Endothelial cell of umbilical vein (primary cell): ENCODE measurements around the gene PIGZ. TPM values are rescaled to one million over a fixed set of nuclear protein-coding genes. Genes with fewer than 3 reads are reported as not detected.

Experiments
- BruUV-seq: library from RNA; stranded (reverse); fragments of 400-500 nt; replicated peaks from 2 replicates; lab custom pipeline; 2021; lab: Mats Ljungman, UMichigan
- CTCF ChIA-PET: fragments of 300-600, 350-600 bp; sonication (Branson Sonifier 250); formaldehyde crosslinking; loops from one replicate; lab custom pipeline; 2021; ENCODE audit warnings: antibody characterized with exemption, inconsistent platforms; lab: Charles Lee
- POLR2A ChIA-PET: fragments of 300-600, 350-600 bp; sonication (Branson Sonifier 250); formaldehyde crosslinking; loops from one replicate; lab custom pipeline; 2021; ENCODE audit warnings: antibody characterized with exemption, inconsistent platforms; lab: Charles Lee
- DNase-seq: peaks from one replicate; pipeline ENCODE4 v3.0.0-alpha.2; 2011; ENCODE audit warnings: low read depth, low spot score
- FAIRE-seq: peaks from 2 replicates; lab custom pipeline; 2011; peaks lifted over from hg19 to GRCh38; lab: Jason Lieb, UNC
- H2AFZ ChIP-seq: 2 replicates; pipeline ENCODE4 v1.6.0; 2012; ENCODE audit warnings: low read depth, low read length, control low read depth, inconsistent platforms
- H3K27ac ChIP-seq: 2 replicates; pipeline ENCODE4 v1.5.1; 2011; ENCODE audit warnings: low read depth, mild to moderate bottlenecking, control low read depth, low read length, moderate library complexity; ENCODE audit not compliant: insufficient read depth
- H3K27me3 ChIP-seq, 2 experiments: 2 replicates each; pipeline versions ENCODE4 v1.6.0 to v1.6.1; 2011; ENCODE audit warnings: low read length in 2 of 2, mixed read lengths in 1 of 2; ENCODE audit not compliant: control insufficient read depth in 2 of 2, insufficient read depth in 2 of 2
- H3K36me3 ChIP-seq, 2 experiments: 2 replicates in 1 of 2; 3 replicates in 1 of 2; pipeline ENCODE4 v1.5.1; 2011; ENCODE audit warnings: low read length in 2 of 2, mild to moderate bottlenecking in 1 of 2, moderate library complexity in 1 of 2; ENCODE audit not compliant: control insufficient read depth in 2 of 2, insufficient read depth in 2 of 2; ENCODE audit errors: extremely low read depth in 1 of 2
- H3K4me1 ChIP-seq: 3 replicates; pipeline ENCODE4 v1.5.1; 2011; ENCODE audit warnings: mild to moderate bottlenecking, low read length; ENCODE audit not compliant: control insufficient read depth, insufficient read depth; ENCODE audit errors: extremely low read depth
- H3K4me2 ChIP-seq: 2 replicates; pipeline ENCODE4 v1.6.1; 2011; ENCODE audit warnings: low read length, control low read depth, mixed read lengths; ENCODE audit not compliant: insufficient read depth
- H3K4me3 ChIP-seq, 3 experiments: fragments of 200-600 bp in 1 of 3; sonication (generic), shearing (Covaris generic) in 1 of 3; replicated peaks in 1 of 3; 2 replicates each; pipeline ENCODE4 v1.5.1; 2011 to 2016; ENCODE audit warnings: control low read depth in 3 of 3, low read length in 3 of 3, mild to moderate bottlenecking in 2 of 3, inconsistent platforms in 1 of 3, low read depth in 1 of 3, moderate library complexity in 1 of 3; ENCODE audit not compliant: insufficient read depth in 1 of 3
- H3K79me2 ChIP-seq: 2 replicates; pipeline ENCODE4 v1.6.0; 2012; ENCODE audit warnings: low read length, inconsistent platforms; ENCODE audit not compliant: control insufficient read depth, insufficient read depth
- H3K9ac ChIP-seq: replicated peaks from 2 replicates; pipeline ENCODE3; 2011; ENCODE audit warnings: low read length, control low read depth; ENCODE audit not compliant: insufficient read depth; ENCODE audit errors: extremely low read depth
- H3K9me1 ChIP-seq: replicated peaks from 3 replicates; pipeline ENCODE4 v1.6.0; 2011; ENCODE audit warnings: mild to moderate bottlenecking, low read length; ENCODE audit not compliant: control insufficient read depth, insufficient read depth; ENCODE audit errors: extremely low read depth
- H3K9me3 ChIP-seq: replicated peaks from 2 replicates; pipeline ENCODE4 v1.5.1; 2012; ENCODE audit warnings: low read length, inconsistent platforms; ENCODE audit not compliant: control insufficient read depth, insufficient read depth
- H4K20me1 ChIP-seq: replicated peaks from 2 replicates; pipeline ENCODE3; 2011; ENCODE audit warnings: mild to moderate bottlenecking, low read length; ENCODE audit not compliant: control insufficient read depth, insufficient read depth; ENCODE audit errors: extremely low read depth
- EZH2 ChIP-seq: IDR thresholded peaks from 2 replicates; pipeline ENCODE4 v1.6.1; 2012; ENCODE audit warnings: borderline replicate concordance, low read depth, mild to moderate bottlenecking, moderate library complexity, low read length, inconsistent platforms; ENCODE audit not compliant: severe bottlenecking
- FOS ChIP-seq: IDR thresholded peaks from 2 replicates; pipeline ENCODE4 v1.6.1; 2011; ENCODE audit warnings: mild to moderate bottlenecking, low read length, moderate library complexity, borderline replicate concordance; ENCODE audit not compliant: insufficient read depth
- GATA2 ChIP-seq: IDR thresholded peaks from 2 replicates; pipeline ENCODE4 v1.7.0; 2011; ENCODE audit warnings: low read depth, mild to moderate bottlenecking, moderate library complexity, mixed read lengths, low read length; ENCODE audit not compliant: insufficient read length, insufficient read depth
- JUN ChIP-seq: IDR thresholded peaks from 2 replicates; pipeline ENCODE4 v1.6.1; 2011; ENCODE audit warnings: borderline replicate concordance, low read depth; ENCODE audit not compliant: insufficient read length, insufficient read depth
- MAX ChIP-seq: IDR thresholded peaks from 2 replicates; pipeline ENCODE4 v1.6.1; 2011; ENCODE audit not compliant: insufficient read depth, insufficient read length
- MYC ChIP-seq: IDR thresholded peaks from one replicate; pipeline ENCODE4 v1.6.1; 2011; ENCODE audit warnings: mild to moderate bottlenecking, low read depth, low read length
- POLR2A ChIP-seq: IDR thresholded peaks from 2 replicates; pipeline ENCODE4 v1.6.1; 2012; ENCODE audit warnings: low read depth, mild to moderate bottlenecking, control low read depth, low read length
- POLR2AphosphoS5 ChIP-seq: IDR thresholded peaks from 2 replicates; pipeline ENCODE4 v1.6.1; 2012; ENCODE audit warnings: low read depth, mild to moderate bottlenecking, control low read depth, low read length, moderate library complexity; ENCODE audit not compliant: insufficient read depth
- dilution Hi-C: fragments of 300-500 bp; cut with MboI; formaldehyde crosslinking; loops from one replicate; pipeline ENCODE4 v1.15.0; 2019; ENCODE audit warnings: low sequenced_read_pairs; ENCODE audit not compliant: extremely low pct_ligation_motif_present
- intact Hi-C: fragments of 100-400 bp; cut with micrococcal nuclease; formaldehyde crosslinking; loops from one replicate; pipeline ENCODE4 v1.10.0; 2022
- polyA plus RNA-seq, 4 experiments: library from polyadenylated mRNA; depleted of rRNA in 3 of 4; stranded (reverse) in 3 of 4; unstranded in 1 of 4; fragments of >200 nt; gene quantifications; 2 replicates each; pipeline versions ENCODE4 v1.2.1 to v1.2.3, GENCODE V29; 2011 to 2012; ENCODE audit warnings: missing spikeins in 1 of 4
- total RNA-seq: library from RNA; stranded (reverse); gene quantifications from 2 replicates; pipeline ENCODE4 v1.2.3, GENCODE V29; 2021
- TF ChIP-seq, protein P1 (sequence below), 2 donors: IDR thresholded peaks; 1 replicate in 1 of 2; 2 replicates in 1 of 2; pipeline ENCODE4 v1.5.1; 2011; ENCODE audit warnings: low read length in 2 of 2, mild to moderate bottlenecking in 2 of 2, moderate library complexity in 2 of 2, control low read depth in 1 of 2, inconsistent platforms in 1 of 2, low read depth in 1 of 2; ENCODE audit not compliant: insufficient read depth in 1 of 2; ENCODE audit errors: extremely low read depth in 1 of 2

Gene PIGZ
- total and polyA plus RNA-seq, 2 donors (not counting 3 experiments of a cell fraction or from before 2014, with no cell fraction given) = 6.0 to 6.5 TPM

GRCh38 chr3:197001106-197001971 lies 32.7 kb upstream of the PIGZ start:
- intact Hi-C loops = loop anchor here (10.0 kb wide), 1 partner anchor 513 kb away; no protein-coding TSS in a partner anchor
- BruUV-seq = no TSS peak
- no peaks in the 10 kb centered on the region for H3K27me3 ChIP-seq
- no peak for DNase-seq
- H3K9me1 ChIP-seq = no peaks in the 10 kb centered on the region
- H3K9me3 ChIP-seq = no peaks in the 10 kb centered on the region
- FAIRE-seq = no peak
- H3K79me2 ChIP-seq = no peaks in the 10 kb centered on the region
- no peak overlapping the region for H2AFZ ChIP-seq
- H3K4me2 ChIP-seq = no peak overlapping the region
- no peaks in the 10 kb centered on the region for H3K36me3 ChIP-seq
- no peak overlapping the region for H3K27ac ChIP-seq
- no peaks in the 10 kb centered on the region for H4K20me1 ChIP-seq
- no peak overlapping the region for H3K4me3 ChIP-seq
- CTCF ChIA-PET = interaction anchor here (1.9 to 4.6 kb wide), 2 partner anchors 29 to 186 kb away, joined by 5 to 40 read pairs; partner anchors contain the start of gene MELTF
- dilution Hi-C loops = no loop called here
- H3K9ac ChIP-seq = no peak overlapping the region
- H3K4me1 ChIP-seq = peaks cover 2% of the 10 kb centered on the region
- POLR2A ChIA-PET = no interaction called here
- TF ChIP-seq MAX = no peak
- TF ChIP-seq MYC = no peak
- TF ChIP-seq EZH2 = no peak

DNA sequence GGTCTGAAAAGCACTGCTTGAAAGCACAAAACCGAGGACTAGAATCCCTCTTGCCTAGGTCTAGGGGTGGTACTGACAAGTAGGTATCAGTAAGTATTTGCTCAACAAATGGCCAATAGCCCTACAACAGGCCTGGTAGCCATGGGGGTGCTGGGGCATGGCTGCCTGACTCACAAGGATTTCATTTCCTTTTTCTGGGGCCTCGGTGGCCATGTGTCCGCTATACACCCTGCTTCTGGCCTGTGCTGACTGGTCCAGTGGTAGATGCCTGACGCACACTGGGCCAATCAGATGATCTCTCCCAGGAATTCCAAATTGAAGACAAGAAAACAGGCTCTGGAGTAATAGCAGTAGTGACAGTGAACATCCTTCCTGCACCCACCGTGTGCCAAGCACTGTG lies 31.6 kb upstream of the PIGZ start:
- no peak for DNase-seq

More for the DNA sequence above, 31.6 kb upstream of the PIGZ start:
- FAIRE-seq = no peak
- BruUV-seq = no TSS peak
- intact Hi-C loops = loop anchor here (10.0 kb wide), 1 partner anchor 515 kb away; no protein-coding TSS in a partner anchor
- Histone ChIP-seq H3K79me2 (no peaks in the 10 kb centered on the region), H3K36me3 (no peaks in the 10 kb centered on the region), H3K9me1 (no peaks in the 10 kb centered on the region), H2AFZ (no peak overlapping the region), H3K27ac (no peak overlapping the region), H3K4me3 (no peak overlapping the region), H3K9ac (no peak overlapping the region), H3K9me3 (no peaks in the 10 kb centered on the region), H3K4me2 (no peak overlapping the region), H3K4me1 (peaks cover 2% of the 10 kb centered on the region), H4K20me1 (no peaks in the 10 kb centered on the region), H3K27me3 (no peaks in the 10 kb centered on the region)
- dilution Hi-C loops = no loop called here
- ChIA-PET POLR2A (no interaction called here), CTCF (interaction anchor here (1.9 kb wide), 1 partner anchor 187 kb away, joined by 5 read pairs; no protein-coding TSS in a partner anchor)
- no peak for TF ChIP-seq MYC
- TF ChIP-seq EZH2 = no peak
- no peak for TF ChIP-seq MAX
- TF ChIP-seq GATA2 = no peak
- no peak for TF ChIP-seq FOS
- no peak for TF ChIP-seq POLR2AphosphoS5
- no peak for TF ChIP-seq JUN
- no peak for TF ChIP-seq POLR2A
- TF ChIP-seq, protein P1, sequence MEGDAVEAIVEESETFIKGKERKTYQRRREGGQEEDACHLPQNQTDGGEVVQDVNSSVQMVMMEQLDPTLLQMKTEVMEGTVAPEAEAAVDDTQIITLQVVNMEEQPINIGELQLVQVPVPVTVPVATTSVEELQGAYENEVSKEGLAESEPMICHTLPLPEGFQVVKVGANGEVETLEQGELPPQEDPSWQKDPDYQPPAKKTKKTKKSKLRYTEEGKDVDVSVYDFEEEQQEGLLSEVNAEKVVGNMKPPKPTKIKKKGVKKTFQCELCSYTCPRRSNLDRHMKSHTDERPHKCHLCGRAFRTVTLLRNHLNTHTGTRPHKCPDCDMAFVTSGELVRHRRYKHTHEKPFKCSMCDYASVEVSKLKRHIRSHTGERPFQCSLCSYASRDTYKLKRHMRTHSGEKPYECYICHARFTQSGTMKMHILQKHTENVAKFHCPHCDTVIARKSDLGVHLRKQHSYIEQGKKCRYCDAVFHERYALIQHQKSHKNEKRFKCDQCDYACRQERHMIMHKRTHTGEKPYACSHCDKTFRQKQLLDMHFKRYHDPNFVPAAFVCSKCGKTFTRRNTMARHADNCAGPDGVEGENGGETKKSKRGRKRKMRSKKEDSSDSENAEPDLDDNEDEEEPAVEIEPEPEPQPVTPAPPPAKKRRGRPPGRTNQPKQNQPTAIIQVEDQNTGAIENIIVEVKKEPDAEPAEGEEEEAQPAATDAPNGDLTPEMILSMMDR (IDR thresholded peaks at IDR 0.05; ENCODE audit: extremely low read depth in 1 of 2, insufficient read depth in 1 of 2, low read depth in 1 of 2, low read length in 2 of 2) = no peak
